Smooth muscle cell (in vitro differentiated cells): Measurements from ENCODE around the gene INPP4A. TPM values are rescaled to one million over a fixed set of nuclear protein-coding genes. Genes with fewer than 3 reads are reported as not detected.

Source experiments
- DNase-seq: peaks from one replicate; lab custom pipeline; 2025; ENCODE audit not compliant: unreplicated experiment; lab: John Stamatoyannopoulos, UW
- H2AFZ ChIP-seq: fragments of 200-600 bp; sonication (generic); 2 replicates; pipeline ENCODE4 v1.6.0; 2016; ENCODE audit warnings: antibody characterized with exemption, low read depth, mild to moderate bottlenecking
- H3F3A ChIP-seq: fragments of 200-600 bp; sonication (generic); 2 replicates; pipeline ENCODE4 v1.6.0; 2017; ENCODE audit warnings: antibody characterized with exemption, low read depth
- H3K27ac ChIP-seq: fragments of 200-600 bp; sonication (generic); 2 replicates; pipeline ENCODE4 v1.5.1; 2016; ENCODE audit warnings: low read depth, mild to moderate bottlenecking
- H3K27me3 ChIP-seq: fragments of 200-600 bp; sonication (generic); 2 replicates; pipeline ENCODE4 v1.6.1; 2016; ENCODE audit warnings: low read depth, mild to moderate bottlenecking
- H3K36me3 ChIP-seq: fragments of 200-600 bp; sonication (generic); 2 replicates; pipeline ENCODE4 v1.5.1; 2016; ENCODE audit warnings: low read depth
- H3K4me1 ChIP-seq: fragments of 200-600 bp; sonication (generic); 2 replicates; pipeline ENCODE4 v1.5.1; 2016; ENCODE audit warnings: low read depth
- H3K4me2 ChIP-seq: fragments of 200-600 bp; sonication (generic); 2 replicates; pipeline ENCODE4 v1.6.0; 2016; ENCODE audit warnings: mild to moderate bottlenecking
- H3K4me3 ChIP-seq: fragments of 200-600 bp; sonication (generic); 2 replicates; pipeline ENCODE4 v1.5.1; 2016; ENCODE audit warnings: mild to moderate bottlenecking
- H3K79me2 ChIP-seq: fragments of 200-600 bp; sonication (generic); 2 replicates; pipeline ENCODE4 v1.6.0; 2016; ENCODE audit warnings: low read depth, mild to moderate bottlenecking
- H3K9ac ChIP-seq: fragments of 200-600 bp; sonication (generic); 2 replicates; pipeline ENCODE4 v1.6.0; 2016; ENCODE audit warnings: low read depth
- H3K9me3 ChIP-seq: fragments of 200-600 bp; sonication (generic); replicated peaks from 2 replicates; pipeline ENCODE4 v1.5.1; 2016; ENCODE audit warnings: low read depth
- H4K20me1 ChIP-seq: fragments of 200-600 bp; sonication (generic); 2 replicates; pipeline ENCODE4 v1.6.0; 2016; ENCODE audit warnings: low read depth
- WGBS: methylation state at CpG from one replicate; pipeline ENCODE4 v1.1.7; 2016; ENCODE audit warnings: low lambda C conversion rate; 5-methylcytosine and 5-hydroxymethylcytosine counted together
- polyA plus RNA-seq: library from polyadenylated mRNA; unstranded; fragments of >200 nt; fragmentation: Nextera tagmentation; extraction: Ambion mirVana; gene quantifications from 2 replicates; pipeline ENCODE4 v1.2.1, GENCODE V29; 2016
- total RNA-seq: library from RNA; depleted of rRNA; stranded (reverse); fragments of >200 nt; gene quantifications from 2 replicates; pipeline ENCODE4 v1.2.3, GENCODE V29; 2014
- TF ChIP-seq, protein P1 (sequence below): fragments of 200-600 bp; sonication (generic); IDR thresholded peaks from 2 replicates; pipeline ENCODE4 v1.5.1; 2017; ENCODE audit warnings: borderline replicate concordance, mild to moderate bottlenecking, antibody characterized with exemption; ENCODE audit not compliant: insufficient read depth, poor library complexity, severe bottlenecking

INPP4A gene
- total RNA-seq (11.7 and 17.3 TPM in 2 replicates), polyA plus RNA-seq (10.1 and 11.3 TPM in 2 replicates)

DNA sequence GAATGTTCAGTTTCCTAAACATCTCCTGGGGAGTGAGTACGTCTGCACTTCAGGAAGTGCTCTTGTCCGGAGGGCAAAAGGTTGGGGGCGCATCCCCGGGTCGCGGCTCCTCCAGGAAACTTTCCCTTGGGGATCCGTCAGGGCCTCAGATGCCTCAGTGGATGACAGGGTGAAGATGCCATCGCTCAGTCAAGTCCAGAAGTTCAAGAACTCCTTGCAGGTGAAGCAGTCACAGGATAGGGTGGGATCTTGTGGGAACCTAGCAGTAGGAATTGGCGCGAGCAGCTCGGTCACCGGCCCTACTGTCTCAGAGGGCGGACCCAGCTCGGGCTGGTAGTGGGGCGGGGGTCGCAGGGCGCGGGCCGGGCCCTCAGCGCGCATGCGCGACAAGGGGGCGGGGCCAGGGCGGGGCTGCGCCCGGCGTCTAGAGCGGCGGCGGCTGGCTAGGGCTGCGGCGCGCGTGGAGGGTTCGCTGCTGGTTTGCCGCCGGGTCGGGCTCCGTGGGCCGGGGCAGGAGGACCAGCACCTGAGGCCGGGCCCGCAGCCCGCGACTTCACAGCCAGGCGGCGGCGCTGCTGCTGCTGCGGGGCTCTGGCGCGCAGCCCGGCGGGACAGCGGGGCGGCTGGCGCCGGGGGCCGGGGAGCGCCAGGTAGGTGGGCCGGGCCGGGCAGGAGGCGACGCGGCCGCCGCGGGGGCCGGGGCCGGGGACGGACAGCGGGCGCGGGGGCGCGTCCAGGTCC, at the start of gene INPP4A:
TSS of gene INPP4A (plus strand) at position 423 of the 741 bp plus-strand sequence. CDS start 75,191 bp downstream, outside the sequence.
- peaks cover 19% of the 10 kb centered on the region for H3K4me1 ChIP-seq
- 2% methylated on average over 14 of the region's 75 CpGs for WGBS
- peaks cover 18% of the 10 kb centered on the region for H3F3A ChIP-seq
- TF ChIP-seq, protein P1, sequence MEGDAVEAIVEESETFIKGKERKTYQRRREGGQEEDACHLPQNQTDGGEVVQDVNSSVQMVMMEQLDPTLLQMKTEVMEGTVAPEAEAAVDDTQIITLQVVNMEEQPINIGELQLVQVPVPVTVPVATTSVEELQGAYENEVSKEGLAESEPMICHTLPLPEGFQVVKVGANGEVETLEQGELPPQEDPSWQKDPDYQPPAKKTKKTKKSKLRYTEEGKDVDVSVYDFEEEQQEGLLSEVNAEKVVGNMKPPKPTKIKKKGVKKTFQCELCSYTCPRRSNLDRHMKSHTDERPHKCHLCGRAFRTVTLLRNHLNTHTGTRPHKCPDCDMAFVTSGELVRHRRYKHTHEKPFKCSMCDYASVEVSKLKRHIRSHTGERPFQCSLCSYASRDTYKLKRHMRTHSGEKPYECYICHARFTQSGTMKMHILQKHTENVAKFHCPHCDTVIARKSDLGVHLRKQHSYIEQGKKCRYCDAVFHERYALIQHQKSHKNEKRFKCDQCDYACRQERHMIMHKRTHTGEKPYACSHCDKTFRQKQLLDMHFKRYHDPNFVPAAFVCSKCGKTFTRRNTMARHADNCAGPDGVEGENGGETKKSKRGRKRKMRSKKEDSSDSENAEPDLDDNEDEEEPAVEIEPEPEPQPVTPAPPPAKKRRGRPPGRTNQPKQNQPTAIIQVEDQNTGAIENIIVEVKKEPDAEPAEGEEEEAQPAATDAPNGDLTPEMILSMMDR: no peak
- no peaks in the 10 kb centered on the region for H3K9me3 ChIP-seq
- H3K27me3 ChIP-seq: no peaks in the 10 kb centered on the region
- H3K27ac ChIP-seq: peak within 1 kb of the TSS; percentile 26
- H2AFZ ChIP-seq: peak within 1 kb of the TSS; percentile 98
- DNase-seq: peak; percentile 54
- H3K36me3 ChIP-seq: no peaks in the 10 kb centered on the region
- peak within 1 kb of the TSS; percentile 77 for H3K4me3 ChIP-seq
- H3K4me2 ChIP-seq: peak within 1 kb of the TSS; percentile 92
- H4K20me1 ChIP-seq: peaks cover 37% of the 10 kb centered on the region
- H3K9ac ChIP-seq: peak within 1 kb of the TSS; percentile 68
- peaks cover 43% of the 10 kb centered on the region for H3K79me2 ChIP-seq

DNA sequence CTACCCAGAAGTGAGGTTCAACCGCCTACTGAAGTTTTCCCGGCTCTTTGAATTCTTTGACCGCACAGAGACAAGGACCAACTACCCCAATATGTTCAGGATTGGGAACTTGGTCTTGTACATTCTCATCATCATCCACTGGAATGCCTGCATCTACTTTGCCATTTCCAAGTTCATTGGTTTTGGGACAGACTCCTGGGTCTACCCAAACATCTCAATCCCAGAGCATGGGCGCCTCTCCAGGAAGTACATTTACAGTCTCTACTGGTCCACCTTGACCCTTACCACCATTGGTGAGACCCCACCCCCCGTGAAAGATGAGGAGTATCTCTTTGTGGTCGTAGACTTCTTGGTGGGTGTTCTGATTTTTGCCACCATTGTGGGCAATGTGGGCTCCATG, 48.7 kb upstream of the INPP4A start:
- Histone ChIP-seq H3K27ac (no peak overlapping the region), H3K4me2 (no peak overlapping the region), H3K4me3 (no peak overlapping the region), H3K79me2 (no peaks in the 10 kb centered on the region), H3K27me3 (peaks cover 14% of the 10 kb centered on the region), H3K4me1 (no peaks in the 10 kb centered on the region), H3K36me3 (no peaks in the 10 kb centered on the region), H3F3A (no peaks in the 10 kb centered on the region), H3K9me3 (no peaks in the 10 kb centered on the region), H4K20me1 (no peaks in the 10 kb centered on the region), H3K9ac (no peak overlapping the region), H2AFZ (no peak overlapping the region)
- TF ChIP-seq, protein P1: no peak
- no peak for DNase-seq
- 97% methylated on average over 6 of the region's 6 CpGs for WGBS

DNA sequence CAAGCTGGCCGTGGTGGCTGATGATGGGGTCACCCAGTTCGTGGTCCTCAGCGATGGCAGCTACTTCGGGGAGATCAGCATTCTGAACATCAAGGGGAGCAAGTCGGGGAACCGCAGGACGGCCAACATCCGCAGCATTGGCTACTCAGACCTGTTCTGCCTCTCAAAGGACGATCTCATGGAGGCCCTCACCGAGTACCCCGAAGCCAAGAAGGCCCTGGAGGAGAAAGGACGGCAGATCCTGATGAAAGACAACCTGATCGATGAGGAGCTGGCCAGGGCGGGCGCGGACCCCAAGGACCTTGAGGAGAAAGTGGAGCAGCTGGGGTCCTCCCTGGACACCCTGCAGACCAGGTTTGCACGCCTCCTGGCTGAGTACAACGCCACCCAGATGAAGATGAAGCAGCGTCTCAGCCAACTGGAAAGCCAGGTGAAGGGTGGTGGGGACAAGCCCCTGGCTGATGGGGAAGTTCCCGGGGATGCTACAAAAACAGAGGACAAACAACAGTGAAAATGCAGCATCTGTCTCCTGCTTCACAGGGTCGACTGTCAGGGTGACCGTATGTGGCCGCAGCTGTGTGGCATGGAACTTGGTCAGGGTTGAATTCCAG, 47.8 kb upstream of the INPP4A start:
- Histone ChIP-seq H3K27ac (no peak overlapping the region), H3K9me3 (no peaks in the 10 kb centered on the region), H3K4me1 (no peaks in the 10 kb centered on the region), H3F3A (no peaks in the 10 kb centered on the region), H3K4me2 (no peak overlapping the region), H3K27me3 (peaks cover 22% of the 10 kb centered on the region), H3K36me3 (no peaks in the 10 kb centered on the region), H4K20me1 (no peaks in the 10 kb centered on the region), H3K4me3 (no peak overlapping the region), H2AFZ (no peak overlapping the region), H3K9ac (no peak overlapping the region), H3K79me2 (no peaks in the 10 kb centered on the region)
- no peak for DNase-seq
- TF ChIP-seq, protein P1: no peak
- 92% methylated on average over 23 of the region's 23 CpGs for WGBS
